ENCODE measurements around the gene POLR3C. TPM values are rescaled to one million over a fixed set of nuclear protein-coding genes. Genes with fewer than 3 reads are reported as not detected.
A peak's percentile ranks its signal among the peaks of the same experiment; 100 is the strongest.
"Not testable (repeated sequence)": the region's sequence is repeated elsewhere in the genome, so short reads cannot be mapped to it uniquely, and the experiment has no call there.

Gene POLR3C
- total and polyA plus RNA-seq, 3 experiments from 2014 or later = 47.5 to 54.1 (median 53.1) TPM

GRCh38 chr1:145828367-145829026, 4.5 kb downstream of the POLR3C start:
- H3K27ac Mint-ChIP-seq = peak overlapping the region in 4 of 8 donors; percentile 16 to 78 (median 50)
- Histone ChIP-seq H3K27me3 (ENCODE audit: insufficient read depth, low read length, poor library complexity, severe bottlenecking) (no peaks in the 10 kb centered on the region), H3K9me3 (ENCODE audit: low read length) (no peaks in the 10 kb centered on the region), H3K36me3 (ENCODE audit: insufficient read depth, low read length) (peaks cover 64% of the 10 kb centered on the region), H3K4me3 (ENCODE audit: low read length) (no peak overlapping the region), H3K27ac (ENCODE audit: low read depth, low read length) (no peak overlapping the region), H3K4me1 (ENCODE audit: insufficient read depth, low read length) (peaks cover 21% of the 10 kb centered on the region)
- peak overlapping the region in 1 of 7 donors; percentile 56 for H3K4me3 Mint-ChIP-seq
- peaks cover 29 to 40% (median 31%) of the 10 kb centered on the region in 3 donors for H3K4me1 Mint-ChIP-seq
- DNase-seq = no peak
- CTCF ChIA-PET = interaction anchor here (0.7 to 1.7 kb wide), 3 partner anchors 17 to 30 kb away, joined by 3 to 11 read pairs (median 3); partner anchors contain the start of genes NUDT17 and PIAS3
- no peaks in the 10 kb centered on the region for H3K27me3 Mint-ChIP-seq
- peaks cover 19 to 81% (median 27%) of the 10 kb centered on the region in 3 donors for H3K36me3 Mint-ChIP-seq
- POLR2A ChIA-PET = interaction anchor here (0.5 to 0.8 kb wide), 2 partner anchors 17 to 42 kb away, joined by 3 to 4 read pairs; partner anchors contain the start of gene NUDT17
- no peaks in the 10 kb centered on the region for H3K9me3 Mint-ChIP-seq

GRCh38 chr1:145830810-145831209, 6.8 kb downstream of the POLR3C start:
- H3K27me3 ChIP-seq (ENCODE audit: insufficient read depth, low read length, poor library complexity, severe bottlenecking); H3K27ac ChIP-seq (ENCODE audit: low read depth, low read length); H3K4me3 Mint-ChIP-seq; H3K27me3 Mint-ChIP-seq; H3K9me3 ChIP-seq (ENCODE audit: low read length); H3K4me3 ChIP-seq (ENCODE audit: low read length); POLR2A ChIA-PET; DNase-seq; H3K4me1 ChIP-seq (ENCODE audit: insufficient read depth, low read length); H3K9me3 Mint-ChIP-seq: not testable (repeated sequence)
- peaks cover 19 to 84% (median 27%) of the 10 kb centered on the region in 3 donors for H3K36me3 Mint-ChIP-seq
- peak overlapping the region in 2 of 8 donors; percentile 12 to 36 for H3K27ac Mint-ChIP-seq
- peaks cover 71% of the 10 kb centered on the region for H3K36me3 ChIP-seq (ENCODE audit: insufficient read depth, low read length)
- peaks cover 12 to 23% (median 13%) of the 10 kb centered on the region in 3 donors for H3K4me1 Mint-ChIP-seq
- CTCF ChIA-PET = interaction anchor here (0.7 to 3.5 kb wide), 2 partner anchors 15 to 185 kb away, joined by 3 to 21 read pairs; partner anchors contain the start of gene NUDT17

DNA sequence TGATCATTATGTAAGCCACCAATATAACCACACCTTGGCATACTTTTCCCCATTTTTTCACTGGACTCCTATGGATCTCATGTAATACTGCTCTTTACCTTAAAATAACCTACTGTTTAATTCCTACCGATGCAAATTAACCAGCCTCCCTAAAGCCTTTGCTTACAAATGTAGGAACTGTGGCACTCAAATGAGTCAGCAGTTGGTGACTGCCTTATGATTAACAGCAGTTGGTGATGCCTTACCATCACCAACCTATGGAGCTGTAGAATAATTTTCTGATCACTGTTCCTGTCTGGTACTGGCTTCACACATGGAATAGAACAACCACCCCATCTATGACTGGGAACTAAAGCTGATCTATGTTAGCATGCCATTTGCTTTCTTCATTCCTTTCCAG, 13.7 kb downstream of the POLR3C start:
- Histone ChIP-seq H3K27ac (ENCODE audit: low read depth, low read length) (no peak overlapping the region), H3K4me1 (ENCODE audit: insufficient read depth, low read length) (no peaks in the 10 kb centered on the region), H3K36me3 (ENCODE audit: insufficient read depth, low read length) (peaks cover 64% of the 10 kb centered on the region), H3K27me3 (ENCODE audit: insufficient read depth, low read length, poor library complexity, severe bottlenecking) (no peaks in the 10 kb centered on the region), H3K9me3 (ENCODE audit: low read length) (no peaks in the 10 kb centered on the region), H3K4me3 (ENCODE audit: low read length) (no peak overlapping the region)
- ChIA-PET CTCF (no interaction called here), POLR2A (no interaction called here)
- DNase-seq = no peak
- no peaks in the 10 kb centered on the region for H3K9me3 Mint-ChIP-seq
- no peak overlapping the region for H3K27ac Mint-ChIP-seq
- H3K36me3 Mint-ChIP-seq = peaks cover 0 to 88% (median 24%) of the 10 kb centered on the region in 3 donors
- H3K4me3 Mint-ChIP-seq = no peak overlapping the region
- H3K4me1 Mint-ChIP-seq = no peaks in the 10 kb centered on the region
- H3K27me3 Mint-ChIP-seq = no peaks in the 10 kb centered on the region

- no peak overlapping the region for H3K27ac ChIP-seq (ENCODE audit: low read depth, low read length)
- ChIA-PET POLR2A (no interaction called here), CTCF (interaction anchor here (1.4 to 2.7 kb wide), 2 partner anchors 29 to 166 kb away, joined by 4 to 16 read pairs; no protein-coding TSS in a partner anchor)
- Mint-ChIP-seq H3K4me3 (no peak overlapping the region), H3K36me3 (peaks cover 0 to 45% (median 14%) of the 10 kb centered on the region in 3 donors), H3K27ac (no peak overlapping the region), H3K27me3 (no peaks in the 10 kb centered on the region), H3K4me1 (peaks cover 5 to 7% (median 6%) of the 10 kb centered on the region in 3 donors), H3K9me3 (no peaks in the 10 kb centered on the region)
- no peak overlapping the region for H3K4me3 ChIP-seq (ENCODE audit: low read length)
- H3K36me3 ChIP-seq (ENCODE audit: insufficient read depth, low read length) = peaks cover 27% of the 10 kb centered on the region
- no peak for DNase-seq
- no peaks in the 10 kb centered on the region for H3K9me3 ChIP-seq (ENCODE audit: low read length)
- H3K27me3 ChIP-seq (ENCODE audit: insufficient read depth, low read length, poor library complexity, severe bottlenecking) = no peaks in the 10 kb centered on the region
- H3K4me1 ChIP-seq (ENCODE audit: insufficient read depth, low read length) = peaks cover 10% of the 10 kb centered on the region
Measured at GRCh38 chr1:145843031-145843430, 19.0 kb downstream of the POLR3C start.

- Mint-ChIP-seq H3K4me1 (peaks cover 5 to 7% (median 6%) of the 10 kb centered on the region in 3 donors), H3K4me3 (no peak overlapping the region), H3K27me3 (no peaks in the 10 kb centered on the region), H3K36me3 (peaks cover 0 to 44% (median 14%) of the 10 kb centered on the region in 3 donors), H3K9me3 (no peaks in the 10 kb centered on the region), H3K27ac (no peak overlapping the region)
- DNase-seq = no peak
- H3K4me3 ChIP-seq (ENCODE audit: low read length) = peak overlapping the region; percentile 75
- H3K27ac ChIP-seq (ENCODE audit: low read depth, low read length) = no peak overlapping the region
- CTCF ChIA-PET = interaction anchor here (0.5 to 7.1 kb wide), 51 partner anchors 9 to 201 kb away, joined by 3 to 160 read pairs (median 7); partner anchors contain the start of genes ANKRD34A, ANKRD35, ITGA10 and LIX1L
- H3K36me3 ChIP-seq (ENCODE audit: insufficient read depth, low read length) = peaks cover 17% of the 10 kb centered on the region
- POLR2A ChIA-PET = interaction anchor here (0.6 to 5.4 kb wide), 13 partner anchors 13 to 193 kb away, joined by 3 to 44 read pairs (median 4); partner anchors contain the start of genes PIAS3 and RBM8A
- H3K27me3 ChIP-seq (ENCODE audit: insufficient read depth, low read length, poor library complexity, severe bottlenecking) = no peaks in the 10 kb centered on the region
- no peaks in the 10 kb centered on the region for H3K9me3 ChIP-seq (ENCODE audit: low read length)
- H3K4me1 ChIP-seq (ENCODE audit: insufficient read depth, low read length) = peaks cover 10% of the 10 kb centered on the region
Measured at GRCh38 chr1:145845144-145845513, 21.1 kb downstream of the POLR3C start.

DNA sequence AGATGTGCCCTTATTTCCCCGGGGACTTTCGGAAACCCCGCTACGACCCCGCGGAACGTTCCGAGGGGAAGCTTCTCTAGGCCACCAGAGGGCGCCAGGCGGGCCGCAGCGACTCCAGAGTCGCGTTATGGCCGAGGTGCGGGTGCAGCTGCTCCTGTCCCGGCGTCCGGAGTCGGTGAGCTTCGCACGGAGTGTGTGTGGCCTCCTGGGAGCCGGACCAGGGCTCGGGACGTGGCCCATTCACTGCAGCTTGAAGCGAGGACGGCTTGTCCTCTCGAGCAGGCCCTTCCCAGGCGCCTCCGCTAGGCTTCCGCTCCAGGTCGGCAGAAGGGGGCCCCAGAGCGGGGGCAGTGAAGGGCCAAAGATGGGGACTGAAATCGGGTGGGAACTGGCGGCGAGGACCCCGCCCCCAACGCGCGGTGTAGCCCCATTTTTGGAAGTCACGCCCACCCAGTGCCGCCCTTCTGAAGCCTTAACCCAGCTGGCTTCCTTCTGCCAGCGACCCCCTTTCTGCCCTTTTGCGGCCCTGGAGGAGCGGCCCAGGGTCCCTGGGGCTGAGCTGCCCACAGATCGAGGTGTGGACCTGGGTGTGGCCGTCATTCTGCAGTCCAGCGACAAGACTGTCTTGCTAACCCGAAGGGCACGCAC, 21.6 kb downstream of the POLR3C start, which contains the start of gene NUDT17:
Gene NUDT17, plus strand, starts transcription at position 117 of the 648 bp plus-strand sequence. Its CDS starts 11 bp downstream, at position 128.
- Mint-ChIP-seq H3K27ac (peak within 1 kb of the TSS in 7 of 8 donors; percentile 51 to 89 (median 83)), H3K36me3 (peaks cover under 1 to 45% (median 18%) of the 10 kb centered on the region in 3 donors), H3K4me3 (no peak within 1 kb of the TSS), H3K27me3 (no peaks in the 10 kb centered on the region), H3K9me3 (no peaks in the 10 kb centered on the region), H3K4me1 (peaks cover 5 to 7% (median 6%) of the 10 kb centered on the region in 3 donors)
- H3K27me3 ChIP-seq (ENCODE audit: insufficient read depth, low read length, poor library complexity, severe bottlenecking) = no peaks in the 10 kb centered on the region
- peak within 1 kb of the TSS; percentile 75 for H3K4me3 ChIP-seq (ENCODE audit: low read length)
- no peaks in the 10 kb centered on the region for H3K9me3 ChIP-seq (ENCODE audit: low read length)
- ChIA-PET CTCF (interaction anchor here (0.5 to 7.1 kb wide), 53 partner anchors 11 to 201 kb away, joined by 3 to 160 read pairs (median 7); partner anchors contain the start of genes ANKRD34A, ANKRD35, HJV and ITGA10), POLR2A (interaction anchor here (0.6 to 5.4 kb wide), 13 partner anchors 13 to 192 kb away, joined by 3 to 44 read pairs (median 4); partner anchors contain the start of genes PIAS3 and RBM8A)
- peak; percentile 65 to 84 (median 71) for DNase-seq
- peaks cover 10% of the 10 kb centered on the region for H3K4me1 ChIP-seq (ENCODE audit: insufficient read depth, low read length)
- peaks cover 20% of the 10 kb centered on the region for H3K36me3 ChIP-seq (ENCODE audit: insufficient read depth, low read length)
- H3K27ac ChIP-seq (ENCODE audit: low read depth, low read length) = peak within 1 kb of the TSS; percentile 68

GRCh38 chr1:145846201-145846612, 22.2 kb downstream of the POLR3C start:
- peak overlapping the region; percentile 68 for H3K27ac ChIP-seq (ENCODE audit: low read depth, low read length)

More at GRCh38 chr1:145846201-145846612, 22.2 kb downstream of the POLR3C start:
- H3K4me1 ChIP-seq (ENCODE audit: insufficient read depth, low read length) = peaks cover 10% of the 10 kb centered on the region
- peaks cover 5 to 45% (median 21%) of the 10 kb centered on the region in 3 donors for H3K36me3 Mint-ChIP-seq
- peaks cover 15% of the 10 kb centered on the region for H3K36me3 ChIP-seq (ENCODE audit: insufficient read depth, low read length)
- peak overlapping the region; percentile 75 for H3K4me3 ChIP-seq (ENCODE audit: low read length)
- peak in 3 of 5 donors; percentile 20 to 52 (median 34) for DNase-seq
- no peak overlapping the region for H3K4me3 Mint-ChIP-seq
- peaks cover 5 to 7% (median 6%) of the 10 kb centered on the region in 3 donors for H3K4me1 Mint-ChIP-seq
- peak overlapping the region in 7 of 8 donors; percentile 51 to 89 (median 83) for H3K27ac Mint-ChIP-seq
- H3K27me3 Mint-ChIP-seq = no peaks in the 10 kb centered on the region
- POLR2A ChIA-PET = interaction anchor here (1.0 to 5.4 kb wide), 3 partner anchors 12 to 192 kb away, joined by 5 to 44 read pairs (median 6); partner anchors contain the start of gene PIAS3
- H3K9me3 ChIP-seq (ENCODE audit: low read length) = no peaks in the 10 kb centered on the region
- H3K9me3 Mint-ChIP-seq = no peaks in the 10 kb centered on the region
- CTCF ChIA-PET = interaction anchor here (0.8 to 7.1 kb wide), 36 partner anchors 12 to 200 kb away, joined by 3 to 160 read pairs (median 10); partner anchors contain the start of genes ANKRD34A, ANKRD35, ITGA10 and LIX1L
- H3K27me3 ChIP-seq (ENCODE audit: insufficient read depth, low read length, poor library complexity, severe bottlenecking) = no peaks in the 10 kb centered on the region
